ENCODE measurements around the gene ACAD11. TPM values are rescaled to one million over a fixed set of nuclear protein-coding genes. Genes with fewer than 3 reads are reported as not detected.

ACAD11 gene
- total RNA-seq, 1 experiment from 2014 or later: 15.6 TPM

- Mint-ChIP-seq H3K4me3 (no peak overlapping the region), H3K27me3 (ENCODE audit: low read depth) (no peaks in the 10 kb centered on the region), H3K27ac (no peak overlapping the region; a peak in 1 of 7 replicates), H3K4me1 (peaks cover 0 to 5% of the 10 kb centered on the region in 2 experiments; a peak in 1 of 4 replicates), H3K9me3 (no peaks in the 10 kb centered on the region), H3K36me3 (ENCODE audit: insufficient read depth in 1 of 3, low read depth in 3 of 3) (peaks cover 11 to 63% (median 47%) of the 10 kb centered on the region in 3 experiments; a peak in 6 of 7 replicates)
- Histone ChIP-seq H3K4ac (ENCODE audit: low read depth, low read length) (no peak overlapping the region), H2BK12ac (ENCODE audit: insufficient read length, low read depth, low read length) (no peak overlapping the region), H3K23ac (ENCODE audit: insufficient read length, low read depth, low read length) (no peak overlapping the region), H2AK5ac (ENCODE audit: insufficient read length, low read length) (no peak overlapping the region), H2BK15ac (ENCODE audit: low read depth, low read length) (no peak overlapping the region), H3K79me1 (ENCODE audit: insufficient read depth, low read depth, low read length, poor library complexity, severe bottlenecking) (no peaks in the 10 kb centered on the region), H4K91ac (ENCODE audit: insufficient read length, low read depth, low read length) (no peak overlapping the region), H3K18ac (ENCODE audit: insufficient read length, low read depth, low read length) (no peak overlapping the region), H3K27me3 (ENCODE audit: insufficient read depth, low read length) (no peaks in the 10 kb centered on the region), H3K4me1 (ENCODE audit: insufficient read depth, low read length) (no peaks in the 10 kb centered on the region), H4K5ac (ENCODE audit: insufficient read length, low read depth, low read length) (no peak overlapping the region), H3K27ac (ENCODE audit: insufficient read length, low read depth, low read length) (no peak overlapping the region), H2BK5ac (ENCODE audit: insufficient read length, low read length) (no peak overlapping the region), H4K20me1 (ENCODE audit: control insufficient read depth, insufficient read depth, insufficient read length) (no peaks in the 10 kb centered on the region), H3T11ph (ENCODE audit: low read length) (no peak overlapping the region), H3K14ac (ENCODE audit: insufficient read depth, low read length) (no peak overlapping the region), H3K4me2 (ENCODE audit: insufficient read depth, insufficient read length, low read length) (no peak overlapping the region), H3K23me2 (ENCODE audit: insufficient read length, low read depth, low read length, poor library complexity, severe bottlenecking) (no peaks in the 10 kb centered on the region), H2BK120ac (ENCODE audit: low read depth, low read length, poor library complexity, severe bottlenecking) (no peak overlapping the region), H3K9me3 (ENCODE audit: control insufficient read depth, low read depth, low read length) (no peaks in the 10 kb centered on the region), H3K56ac (ENCODE audit: insufficient read length, low read depth, low read length) (no peak overlapping the region), H4K8ac (replicated peaks; ENCODE audit: insufficient read length, low read depth, low read length) (no peak overlapping the region), H2AFZ (ENCODE audit: low read length) (no peak overlapping the region), H3K79me2 (ENCODE audit: insufficient read depth, low read length) (no peaks in the 10 kb centered on the region), H2BK20ac (ENCODE audit: low read depth, low read length, poor library complexity, severe bottlenecking) (no peak overlapping the region), H3K9ac (ENCODE audit: extremely low read depth, insufficient read length, low read length) (no peak overlapping the region)
- DNase-seq: no peak
- no CpG with 5 or more reads among the region's 3 CpGs for WGBS (ENCODE audit: extremely low coverage, insufficient read length, low lambda C conversion rate)
- TF ChIP-seq, protein P1, sequence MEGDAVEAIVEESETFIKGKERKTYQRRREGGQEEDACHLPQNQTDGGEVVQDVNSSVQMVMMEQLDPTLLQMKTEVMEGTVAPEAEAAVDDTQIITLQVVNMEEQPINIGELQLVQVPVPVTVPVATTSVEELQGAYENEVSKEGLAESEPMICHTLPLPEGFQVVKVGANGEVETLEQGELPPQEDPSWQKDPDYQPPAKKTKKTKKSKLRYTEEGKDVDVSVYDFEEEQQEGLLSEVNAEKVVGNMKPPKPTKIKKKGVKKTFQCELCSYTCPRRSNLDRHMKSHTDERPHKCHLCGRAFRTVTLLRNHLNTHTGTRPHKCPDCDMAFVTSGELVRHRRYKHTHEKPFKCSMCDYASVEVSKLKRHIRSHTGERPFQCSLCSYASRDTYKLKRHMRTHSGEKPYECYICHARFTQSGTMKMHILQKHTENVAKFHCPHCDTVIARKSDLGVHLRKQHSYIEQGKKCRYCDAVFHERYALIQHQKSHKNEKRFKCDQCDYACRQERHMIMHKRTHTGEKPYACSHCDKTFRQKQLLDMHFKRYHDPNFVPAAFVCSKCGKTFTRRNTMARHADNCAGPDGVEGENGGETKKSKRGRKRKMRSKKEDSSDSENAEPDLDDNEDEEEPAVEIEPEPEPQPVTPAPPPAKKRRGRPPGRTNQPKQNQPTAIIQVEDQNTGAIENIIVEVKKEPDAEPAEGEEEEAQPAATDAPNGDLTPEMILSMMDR (conservative IDR thresholded peaks at IDR 0.05): no peak
Observed at GRCh38 chr3:132522353-132522752, 137.3 kb downstream of the ACAD11 start.
